Measurements from ENCODE around the gene UBE2C.
A peak's percentile ranks its signal among the peaks of the same experiment; 100 is the strongest.
"Not testable (repeated sequence)": the region's sequence is repeated elsewhere in the genome, so short reads cannot be mapped to it uniquely, and the experiment has no call there.

UBE2C gene

DNA sequence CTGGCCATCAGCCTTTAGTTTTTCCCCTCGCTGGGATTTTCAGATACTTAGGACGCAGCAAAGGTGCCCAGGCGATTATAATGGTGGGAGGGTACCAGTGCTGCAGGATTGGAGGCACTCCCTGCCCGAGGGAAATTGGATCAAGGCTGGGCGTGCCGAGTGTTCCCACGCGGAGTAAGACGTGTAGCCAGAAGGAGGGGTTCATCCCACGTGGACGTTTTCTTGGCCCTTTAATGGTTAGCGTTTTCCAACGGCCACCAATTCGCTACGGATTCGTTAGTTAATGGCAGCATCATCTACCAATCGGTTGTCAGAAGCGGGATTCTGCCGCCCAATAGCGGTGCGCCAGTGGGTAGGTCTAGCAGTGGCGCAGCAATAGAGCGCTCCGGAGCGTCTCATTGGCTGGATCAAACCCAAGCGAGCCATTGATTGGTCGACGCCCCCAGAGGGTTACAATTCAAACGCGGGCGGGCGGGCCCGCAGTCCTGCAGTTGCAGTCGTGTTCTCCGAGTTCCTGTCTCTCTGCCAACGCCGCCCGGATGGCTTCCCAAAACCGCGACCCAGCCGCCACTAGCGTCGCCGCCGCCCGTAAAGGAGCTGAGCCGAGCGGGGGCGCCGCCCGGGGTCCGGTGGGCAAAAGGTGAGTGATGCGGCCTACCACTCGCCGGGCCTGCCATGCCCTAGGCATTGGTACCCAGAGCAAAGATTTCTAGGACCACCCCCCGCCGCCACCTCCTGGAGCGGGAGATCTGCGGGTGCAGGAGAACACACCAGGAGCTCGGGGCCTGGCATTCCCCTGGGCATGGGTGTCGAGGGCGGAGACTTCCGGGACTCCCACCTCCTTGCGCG, at the start of gene UBE2C:
Gene UBE2C (plus strand): TSS at position 488 of the 849 bp plus-strand sequence. CDS start 52 bp downstream, at position 540.
- peak; percentile 86 for DNase-seq (ENCODE audit: low read depth)

- DNase-seq (ENCODE audit: low read depth): not testable (repeated sequence)
These were observed 47.7 kb upstream of the UBE2C start for GRCh38 chr20:45764618-45765282.

- no peak for DNase-seq (ENCODE audit: low read depth)
These were observed 47.1 kb upstream of the UBE2C start for GRCh38 chr20:45765307-45765875.

DNA sequence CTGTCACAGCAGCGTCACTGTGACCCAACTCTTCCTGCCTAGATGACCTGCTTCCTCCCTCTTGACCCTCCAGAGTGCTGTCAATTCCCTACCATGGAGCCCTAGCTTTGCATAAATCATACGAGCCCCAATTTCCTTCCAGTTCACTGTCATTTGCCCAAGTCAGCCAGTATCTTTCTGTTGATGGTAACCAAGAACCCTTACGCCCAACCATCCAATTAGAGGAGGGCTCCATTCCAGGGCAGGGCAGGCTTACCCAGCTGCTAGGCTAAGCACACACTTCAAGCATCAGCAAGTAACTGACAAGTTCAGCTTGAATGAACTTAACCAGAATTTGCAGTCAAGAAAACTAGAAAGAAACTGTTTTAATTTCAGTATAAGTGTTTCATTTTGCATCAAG, 46.5 kb upstream of the UBE2C start:
- DNase-seq (ENCODE audit: low read depth): no peak

- no peak for DNase-seq (ENCODE audit: low read depth)
These were observed 44.0 kb upstream of the UBE2C start for GRCh38 chr20:45768479-45768878.

- peak; percentile 64 for DNase-seq (ENCODE audit: low read depth)
These were observed 41.2 kb upstream of the UBE2C start for GRCh38 chr20:45771182-45771759.

DNA sequence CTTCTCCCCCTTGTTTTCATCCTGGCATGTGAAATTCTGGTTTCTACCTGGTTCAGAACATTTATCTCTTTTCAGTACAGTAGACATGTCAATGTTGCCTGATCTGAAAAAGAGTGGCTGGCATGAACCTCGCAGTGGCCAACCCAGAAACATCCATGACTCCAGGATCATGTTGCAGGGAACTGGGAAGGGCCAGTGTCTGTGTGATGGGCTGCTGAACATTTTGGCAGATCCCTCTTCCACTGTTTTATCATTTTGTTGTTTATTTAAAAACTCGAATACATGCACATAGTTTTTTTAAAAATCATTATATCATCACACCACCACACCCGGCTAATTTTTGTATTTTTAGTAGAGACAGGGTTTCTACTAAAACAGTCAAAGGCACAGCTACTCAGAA, 39.8 kb upstream of the UBE2C start:
- DNase-seq (ENCODE audit: low read depth): no peak

GRCh38 chr20:45774945-45775344, 37.5 kb upstream of the UBE2C start:
- DNase-seq (ENCODE audit: low read depth): no peak

GRCh38 chr20:45775411-45775810, 37.0 kb upstream of the UBE2C start:
- DNase-seq (ENCODE audit: low read depth): no peak

- DNase-seq (ENCODE audit: low read depth): no peak
These were observed 35.5 kb upstream of the UBE2C start for GRCh38 chr20:45776931-45777330.

- DNase-seq (ENCODE audit: low read depth): no peak
These were observed 33.2 kb upstream of the UBE2C start for GRCh38 chr20:45779011-45779915.

GRCh38 chr20:45780159-45780558, 32.3 kb upstream of the UBE2C start:
- DNase-seq (ENCODE audit: low read depth): no peak

GRCh38 chr20:45781391-45781931, 31.0 kb upstream of the UBE2C start:
- DNase-seq (ENCODE audit: low read depth): no peak

- no peak for DNase-seq (ENCODE audit: low read depth)
These were observed 29.6 kb upstream of the UBE2C start for GRCh38 chr20:45782890-45783289.

- DNase-seq (ENCODE audit: low read depth): no peak
These were observed 28.7 kb upstream of the UBE2C start for GRCh38 chr20:45783656-45784294.

GRCh38 chr20:45788351-45788750, 24.1 kb upstream of the UBE2C start:
- DNase-seq (ENCODE audit: low read depth): no peak

GRCh38 chr20:45792317-45793118, 19.9 kb upstream of the UBE2C start:
- DNase-seq (ENCODE audit: low read depth): no peak

GRCh38 chr20:45796337-45797065, 15.9 kb upstream of the UBE2C start:
- DNase-seq (ENCODE audit: low read depth): no peak

GRCh38 chr20:45797510-45797909, 14.9 kb upstream of the UBE2C start:
- not testable (repeated sequence) for DNase-seq (ENCODE audit: low read depth)
